ENCODE data around the gene SLC7A14.

DNA sequence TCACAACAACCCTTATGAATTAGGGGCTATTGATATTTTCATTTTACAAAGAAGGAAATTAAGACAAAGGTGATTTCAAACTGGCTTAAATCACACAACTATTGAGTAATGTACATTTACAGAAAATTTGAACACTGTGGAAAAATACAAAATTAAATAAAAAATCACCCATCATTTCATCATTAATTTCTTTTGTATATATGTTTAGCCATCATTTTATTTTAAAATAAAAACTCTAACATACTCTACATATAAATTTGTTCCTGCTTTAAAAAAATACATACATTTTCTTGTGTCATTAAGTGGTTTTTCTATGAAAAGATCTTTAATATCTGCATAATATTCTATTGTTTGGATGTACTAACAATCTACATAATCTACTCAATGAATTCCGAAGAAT is 147.0 kb downstream of the SLC7A14 start:
- TF ChIP-seq, protein P1, sequence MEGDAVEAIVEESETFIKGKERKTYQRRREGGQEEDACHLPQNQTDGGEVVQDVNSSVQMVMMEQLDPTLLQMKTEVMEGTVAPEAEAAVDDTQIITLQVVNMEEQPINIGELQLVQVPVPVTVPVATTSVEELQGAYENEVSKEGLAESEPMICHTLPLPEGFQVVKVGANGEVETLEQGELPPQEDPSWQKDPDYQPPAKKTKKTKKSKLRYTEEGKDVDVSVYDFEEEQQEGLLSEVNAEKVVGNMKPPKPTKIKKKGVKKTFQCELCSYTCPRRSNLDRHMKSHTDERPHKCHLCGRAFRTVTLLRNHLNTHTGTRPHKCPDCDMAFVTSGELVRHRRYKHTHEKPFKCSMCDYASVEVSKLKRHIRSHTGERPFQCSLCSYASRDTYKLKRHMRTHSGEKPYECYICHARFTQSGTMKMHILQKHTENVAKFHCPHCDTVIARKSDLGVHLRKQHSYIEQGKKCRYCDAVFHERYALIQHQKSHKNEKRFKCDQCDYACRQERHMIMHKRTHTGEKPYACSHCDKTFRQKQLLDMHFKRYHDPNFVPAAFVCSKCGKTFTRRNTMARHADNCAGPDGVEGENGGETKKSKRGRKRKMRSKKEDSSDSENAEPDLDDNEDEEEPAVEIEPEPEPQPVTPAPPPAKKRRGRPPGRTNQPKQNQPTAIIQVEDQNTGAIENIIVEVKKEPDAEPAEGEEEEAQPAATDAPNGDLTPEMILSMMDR (IDR thresholded peaks at IDR 0.05; ENCODE audit: extremely low read depth in 1 of 2, insufficient read depth in 1 of 2, low read depth in 1 of 2, low read length in 2 of 2): no peak
- TF ChIP-seq EZH2 (IDR thresholded peaks at IDR 0.05; ENCODE audit: borderline replicate concordance, low read depth, low read length, severe bottlenecking) (no peak), GATA2 (IDR thresholded peaks at IDR 0.05; ENCODE audit: insufficient read depth, insufficient read length, low read depth, low read length) (no peak), JUN (IDR thresholded peaks at IDR 0.05; ENCODE audit: borderline replicate concordance, insufficient read depth, insufficient read length, low read depth) (no peak), POLR2AphosphoS5 (IDR thresholded peaks at IDR 0.05; ENCODE audit: insufficient read depth, low read depth, low read length) (no peak)
